PC-9 (cell line): ENCODE measurements around the gene NELFCD. TPM values are rescaled to one million over a fixed set of nuclear protein-coding genes. Genes with fewer than 3 reads are reported as not detected.

Source experiments
- BruUV-seq: library from RNA; stranded (reverse); fragments of 400-500 nt; replicated peaks from 2 replicates; lab custom pipeline; 2021; lab: Mats Ljungman, UMichigan
- CTCF ChIA-PET: fragments of 300-600 bp; sonication (Branson Sonifier 250); formaldehyde crosslinking; loops from one replicate; lab custom pipeline; 2022; ENCODE audit warnings: antibody characterized with exemption; lab: Charles Lee
- POLR2A ChIA-PET: fragments of 300-600 bp; sonication (Branson Sonifier 250); formaldehyde crosslinking; loops from one replicate; lab custom pipeline; 2022; ENCODE audit warnings: antibody characterized with exemption; ENCODE audit not compliant: unreplicated experiment; lab: Charles Lee
- DNase-seq, 2 experiments: peaks; one replicate each; pipeline versions ENCODE4 v3.0.0 to v3.0.0-alpha.2; 2015 to 2022; ENCODE audit warnings: mixed read lengths in 1 of 2
- H2AFZ ChIP-seq: fragments of 200-600 bp; sonication (generic); 2 replicates; pipeline ENCODE4 v1.8.1; 2017; ENCODE audit warnings: antibody characterized with exemption
- H3F3A ChIP-seq: fragments of 200-600 bp; sonication (generic); 2 replicates; pipeline ENCODE4 v1.8.1; 2017; ENCODE audit warnings: antibody characterized with exemption, mild to moderate bottlenecking, low read depth; ENCODE audit not compliant: insufficient read depth
- H3K27ac ChIP-seq: fragments of 200-600 bp; sonication (generic); 2 replicates; pipeline ENCODE4 v1.6.1; 2016; ENCODE audit warnings: mixed run types
- H3K27me3 ChIP-seq: fragments of 200-600 bp; sonication (generic); 2 replicates; pipeline ENCODE4 v1.6.1; 2016; ENCODE audit warnings: low read depth, mixed run types; ENCODE audit not compliant: insufficient read depth
- H3K36me3 ChIP-seq: fragments of 200-600 bp; sonication (generic); 2 replicates; pipeline ENCODE4 v1.6.1; 2016; ENCODE audit warnings: low read depth, mixed run types
- H3K4me1 ChIP-seq: fragments of 200-600 bp; sonication (generic); replicated peaks from 2 replicates; pipeline ENCODE4 v1.6.1; 2016; ENCODE audit warnings: mixed run types; ENCODE audit not compliant: insufficient read depth
- H3K4me2 ChIP-seq: fragments of 200-600 bp; sonication (generic); 2 replicates; pipeline ENCODE4 v1.6.1; 2017; ENCODE audit warnings: mixed run types
- H3K4me3 ChIP-seq: fragments of 200-600 bp; sonication (generic); 2 replicates; pipeline ENCODE4 v1.6.1; 2016; ENCODE audit warnings: mixed run types
- H3K79me2 ChIP-seq: fragments of 200-600 bp; sonication (generic); 2 replicates; pipeline ENCODE4 v1.6.1; 2017; ENCODE audit warnings: low read depth, mixed run types
- H3K9me2 ChIP-seq: fragments of 200-600 bp; sonication (generic); 2 replicates; pipeline ENCODE4 v1.8.1; 2017; ENCODE audit warnings: mild to moderate bottlenecking; ENCODE audit not compliant: insufficient read depth
- H3K9me3 ChIP-seq: fragments of 200-600 bp; sonication (generic); 2 replicates; pipeline ENCODE4 v1.8.1; 2016; ENCODE audit warnings: low read depth; ENCODE audit not compliant: insufficient read depth
- H4K20me1 ChIP-seq: fragments of 200-600 bp; sonication (generic); 2 replicates; pipeline ENCODE4 v1.8.1; 2017; ENCODE audit not compliant: insufficient read depth
- CTCF ChIP-seq: fragments of 200-600 bp; sonication (generic); conservative IDR thresholded peaks from 2 replicates; pipeline ENCODE4 v1.6.1; 2017; ENCODE audit warnings: mixed run types, antibody characterized with exemption, mild to moderate bottlenecking, moderate library complexity
- EZH2 ChIP-seq: fragments of 200-600 bp; sonication (generic); IDR thresholded peaks from 2 replicates; pipeline ENCODE4 v1.8.0; 2017; ENCODE audit warnings: antibody characterized with exemption, low read depth
- intact Hi-C: fragments of 100-400 bp; cut with micrococcal nuclease; formaldehyde crosslinking; loops from one replicate; pipeline ENCODE4 v1.10.0; 2022; ENCODE audit not compliant: unreplicated experiment
- total RNA-seq: library from RNA; stranded (reverse); gene quantifications from 2 replicates; pipeline ENCODE4 v1.2.3, GENCODE V29; 2021

NELFCD gene
- total RNA-seq, 1 experiment from 2014 or later, result 130 TPM

- ChIA-PET CTCF (no interaction called here), POLR2A (no interaction called here)
- H3F3A ChIP-seq, result no peaks in the 10 kb centered on the region
- no peaks in the 10 kb centered on the region for H3K9me3 ChIP-seq
- no peaks in the 10 kb centered on the region for H3K4me1 ChIP-seq
- BruUV-seq, result no TSS peak
- no peak overlapping the region for H2AFZ ChIP-seq
- H3K27me3 ChIP-seq, result no peaks in the 10 kb centered on the region
- no peaks in the 10 kb centered on the region for H3K79me2 ChIP-seq
- intact Hi-C loops, result no loop called here
- no peak overlapping the region for H3K27ac ChIP-seq
- no peaks in the 10 kb centered on the region for H4K20me1 ChIP-seq
- DNase-seq, result no peak
- no peak for TF ChIP-seq EZH2
- TF ChIP-seq CTCF, result no peak
- no peaks in the 10 kb centered on the region for H3K36me3 ChIP-seq
- no peak overlapping the region for H3K4me3 ChIP-seq
- H3K9me2 ChIP-seq, result no peaks in the 10 kb centered on the region
- no peak overlapping the region for H3K4me2 ChIP-seq
These were observed 7.2 kb upstream of the NELFCD start for GRCh38 chr20:58973866-58974265.

DNA sequence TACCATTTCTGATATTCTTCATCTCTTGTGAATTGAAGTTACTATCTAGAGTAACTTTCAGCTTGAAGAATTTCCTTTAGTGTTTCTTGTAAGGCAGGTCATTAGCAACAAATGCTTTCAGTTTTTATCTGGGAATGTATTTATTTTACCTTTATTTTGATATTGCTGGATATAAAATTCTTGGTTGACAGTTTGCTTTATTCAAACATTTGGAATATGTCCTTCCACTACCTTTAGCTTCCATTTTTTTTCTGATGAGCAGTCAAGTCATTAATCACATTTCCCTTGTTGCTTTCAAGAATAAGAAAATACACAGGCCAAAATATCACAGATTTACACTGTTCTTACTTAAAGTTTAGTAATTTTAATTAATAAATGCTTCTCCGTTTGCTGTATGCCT lies 5.7 kb upstream of the NELFCD start:
- DNase-seq, result no peak
- intact Hi-C loops, result no loop called here
- Histone ChIP-seq H3K79me2 (no peaks in the 10 kb centered on the region), H3F3A (no peaks in the 10 kb centered on the region), H4K20me1 (no peaks in the 10 kb centered on the region), H3K27ac (no peak overlapping the region), H3K9me2 (no peaks in the 10 kb centered on the region), H3K4me3 (no peak overlapping the region), H3K36me3 (no peaks in the 10 kb centered on the region), H3K4me2 (no peak overlapping the region), H2AFZ (no peak overlapping the region), H3K4me1 (no peaks in the 10 kb centered on the region), H3K27me3 (no peaks in the 10 kb centered on the region), H3K9me3 (no peaks in the 10 kb centered on the region)
- CTCF ChIA-PET, result no interaction called here
- POLR2A ChIA-PET, result no interaction called here
- no TSS peak for BruUV-seq
- TF ChIP-seq CTCF, result no peak
- TF ChIP-seq EZH2, result no peak

- ChIA-PET POLR2A (no interaction called here), CTCF (no interaction called here)
- H3K79me2 ChIP-seq, result no peaks in the 10 kb centered on the region
- H3F3A ChIP-seq, result no peaks in the 10 kb centered on the region
- intact Hi-C loops, result no loop called here
- H3K4me3 ChIP-seq, result no peak overlapping the region
- H3K4me1 ChIP-seq, result 0 out of 2 replicates have a peak, but pooled peaks cover 4% of the 10 kb centered on the region
- no peaks in the 10 kb centered on the region for H3K36me3 ChIP-seq
- H3K27me3 ChIP-seq, result no peaks in the 10 kb centered on the region
- no peaks in the 10 kb centered on the region for H4K20me1 ChIP-seq
- no peaks in the 10 kb centered on the region for H3K9me2 ChIP-seq
- H3K27ac ChIP-seq, result no peak overlapping the region
- no peak overlapping the region for H3K4me2 ChIP-seq
- TF ChIP-seq EZH2, result no peak
- TF ChIP-seq CTCF, result no peak
- BruUV-seq, result no TSS peak
- no peak overlapping the region for H2AFZ ChIP-seq
- DNase-seq, result no peak
- H3K9me3 ChIP-seq, result no peaks in the 10 kb centered on the region
These were observed 4.9 kb upstream of the NELFCD start for GRCh38 chr20:58976061-58976730.
